Mesenchymal stem cell (in vitro differentiated cells and primary cell): ENCODE measurements around the gene EIF3J.

ENCODE experiments used
- DNase-seq: peaks from one replicate; pipeline ENCODE4 v3.0.0-alpha.2; 2013
- H2AFZ ChIP-seq: one replicate; pipeline ENCODE4 v1.6.1; 2013; ENCODE audit warnings: low read depth, mild to moderate bottlenecking, control low read depth, inconsistent platforms, low read length, moderate library complexity
- H2AK5ac ChIP-seq: 2 replicates; pipeline ENCODE4 v1.6.1; 2013; ENCODE audit warnings: low read length, moderate library complexity, mild to moderate bottlenecking, inconsistent platforms; ENCODE audit not compliant: severe bottlenecking
- H2BK120ac ChIP-seq: one replicate; pipeline ENCODE4 v1.6.1; 2013; ENCODE audit warnings: low read depth, mild to moderate bottlenecking, inconsistent platforms, low read length, moderate library complexity
- H2BK12ac ChIP-seq, 2 experiments: one replicate each; pipeline ENCODE4 v1.6.1; 2013; ENCODE audit warnings: inconsistent platforms in 2 of 2, low read length in 2 of 2, mild to moderate bottlenecking in 2 of 2, moderate library complexity in 2 of 2, control low read depth in 1 of 2
- H2BK15ac ChIP-seq: one replicate; pipeline ENCODE4 v1.6.1; 2013; ENCODE audit warnings: mild to moderate bottlenecking, low read depth, inconsistent platforms; ENCODE audit not compliant: poor library complexity, severe bottlenecking
- H2BK5ac ChIP-seq: 2 replicates; pipeline ENCODE4 v1.6.1; 2013; ENCODE audit warnings: low read depth, mild to moderate bottlenecking, low read length, control low read depth, inconsistent platforms; ENCODE audit not compliant: poor library complexity, severe bottlenecking
- H3K14ac ChIP-seq, 2 experiments: one replicate each; pipeline ENCODE4 v1.6.1; 2013; ENCODE audit warnings: inconsistent platforms in 2 of 2, low read length in 2 of 2, control low read depth in 1 of 2, mild to moderate bottlenecking in 1 of 2, moderate library complexity in 1 of 2
- H3K18ac ChIP-seq, 2 experiments: one replicate each; pipeline ENCODE4 v1.6.1; 2013; ENCODE audit warnings: inconsistent platforms in 2 of 2, low read length in 2 of 2, control low read depth in 1 of 2, low read depth in 1 of 2, mild to moderate bottlenecking in 1 of 2
- H3K23ac ChIP-seq, 2 experiments: one replicate each; pipeline ENCODE4 v1.6.1; 2013; ENCODE audit warnings: inconsistent platforms in 2 of 2, low read length in 2 of 2, mild to moderate bottlenecking in 2 of 2, moderate library complexity in 2 of 2, control low read depth in 1 of 2
- H3K27ac ChIP-seq: 2 replicates; pipeline ENCODE4 v1.5.1; 2013; ENCODE audit warnings: mild to moderate bottlenecking, moderate library complexity, low read length, control low read depth, inconsistent platforms; ENCODE audit not compliant: poor library complexity, severe bottlenecking
- H3K27me3 ChIP-seq, 2 experiments: 2 replicates each; pipeline versions ENCODE4 v1.6.1 to v1.7.0; 2013; ENCODE audit warnings: low read length in 2 of 2, mild to moderate bottlenecking in 2 of 2, moderate library complexity in 2 of 2, control low read depth in 1 of 2, inconsistent platforms in 1 of 2; ENCODE audit not compliant: control insufficient read depth in 1 of 2, insufficient read depth in 1 of 2
- H3K36me3 ChIP-seq, 2 experiments: 2 replicates each; pipeline versions ENCODE4 v1.6.1 to v1.7.0; 2013; ENCODE audit warnings: low read length in 2 of 2, control low read depth in 1 of 2, inconsistent platforms in 1 of 2, low read depth in 1 of 2, mild to moderate bottlenecking in 1 of 2; ENCODE audit not compliant: insufficient read depth in 2 of 2, control insufficient read depth in 1 of 2
- H3K4ac ChIP-seq, 2 experiments: one replicate each; pipeline ENCODE4 v1.6.1; 2013; ENCODE audit warnings: inconsistent platforms in 2 of 2, low read length in 2 of 2, mild to moderate bottlenecking in 2 of 2, moderate library complexity in 2 of 2, control low read depth in 1 of 2, low read depth in 1 of 2
- H3K4me1 ChIP-seq: 2 replicates; pipeline ENCODE4 v1.6.1; 2013; ENCODE audit warnings: low read depth, low read length, control low read depth; ENCODE audit not compliant: control insufficient read depth, insufficient read depth
- H3K4me2 ChIP-seq: 2 replicates; pipeline ENCODE4 v1.6.1; 2013; ENCODE audit warnings: low read length, mild to moderate bottlenecking, inconsistent platforms; ENCODE audit not compliant: poor library complexity, severe bottlenecking
- H3K4me3 ChIP-seq, 2 experiments: 2 replicates each; pipeline versions ENCODE4 v1.5.1 to v1.7.0; 2013; ENCODE audit warnings: low read length in 2 of 2, mild to moderate bottlenecking in 2 of 2, control low read depth in 1 of 2, low read depth in 1 of 2; ENCODE audit not compliant: insufficient read depth in 1 of 2
- H3K79me1 ChIP-seq: replicated peaks from 2 replicates; pipeline ENCODE4 v1.6.1; 2013; ENCODE audit warnings: mild to moderate bottlenecking, control low read depth, low read length, inconsistent platforms; ENCODE audit not compliant: poor library complexity, severe bottlenecking
- H3K9ac ChIP-seq: 2 replicates; pipeline ENCODE4 v1.7.0; 2013; ENCODE audit warnings: mild to moderate bottlenecking, low read length, moderate library complexity
- H3K9me3 ChIP-seq: 2 replicates; pipeline ENCODE4 v1.7.0; 2013; ENCODE audit warnings: mild to moderate bottlenecking, low read length; ENCODE audit not compliant: control insufficient read depth
- H4K8ac ChIP-seq: one replicate; pipeline ENCODE4 v1.6.1; 2013; ENCODE audit warnings: inconsistent platforms, mild to moderate bottlenecking, low read length, moderate library complexity
- H4K91ac ChIP-seq: one replicate; pipeline ENCODE4 v1.6.1; 2013; ENCODE audit warnings: mild to moderate bottlenecking, low read length, inconsistent platforms
- WGBS: methylation state at CpG from one replicate; pipeline ENCODE4 v1.1.7; 2013; ENCODE audit warnings: mixed read lengths; 5-methylcytosine and 5-hydroxymethylcytosine counted together

The EIF3J gene

DNA sequence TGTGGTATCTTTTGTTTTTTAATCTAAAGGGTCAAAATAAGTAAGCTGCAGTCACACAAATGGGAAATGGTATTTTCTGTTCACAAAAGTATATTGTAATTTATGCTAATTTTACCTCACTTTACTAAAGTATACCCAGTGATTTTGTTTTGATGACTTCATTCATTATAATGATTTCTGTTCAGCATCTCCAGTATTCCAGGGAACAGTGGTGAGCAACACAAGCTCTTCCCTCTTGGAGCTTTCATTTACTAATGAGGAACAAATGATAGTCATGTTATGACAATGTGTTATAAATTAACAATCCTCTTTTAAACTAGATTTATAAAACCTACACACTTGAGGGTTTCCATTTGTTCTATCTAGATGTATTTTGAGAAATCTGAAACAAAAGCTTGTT is 20.5 kb upstream of the EIF3J start:
- no peak for DNase-seq
- no peak overlapping the region for H4K8ac ChIP-seq
- no peaks in the 10 kb centered on the region for H3K4me1 ChIP-seq
- H3K14ac ChIP-seq: no peak overlapping the region
- no peaks in the 10 kb centered on the region for H3K9me3 ChIP-seq
- no peak overlapping the region for H2BK5ac ChIP-seq
- H3K4me2 ChIP-seq: no peak overlapping the region
- H2BK120ac ChIP-seq: no peak overlapping the region
- no peak overlapping the region for H3K9ac ChIP-seq
- H2BK12ac ChIP-seq: no peak overlapping the region
- H3K4me3 ChIP-seq: no peak overlapping the region
- no peak overlapping the region for H3K27ac ChIP-seq
- H3K36me3 ChIP-seq: peaks cover 10 to 58% of the 10 kb centered on the region in 2 experiments
- peaks cover 11% of the 10 kb centered on the region for H3K79me1 ChIP-seq
- H3K4ac ChIP-seq: no peak overlapping the region
- H3K18ac ChIP-seq: no peak overlapping the region
- H3K23ac ChIP-seq: no peak overlapping the region
- H2BK15ac ChIP-seq: no peak overlapping the region
- H4K91ac ChIP-seq: no peak overlapping the region
- H2AK5ac ChIP-seq: no peak overlapping the region
- no peaks in the 10 kb centered on the region for H3K27me3 ChIP-seq
- H2AFZ ChIP-seq: no peak overlapping the region

DNA sequence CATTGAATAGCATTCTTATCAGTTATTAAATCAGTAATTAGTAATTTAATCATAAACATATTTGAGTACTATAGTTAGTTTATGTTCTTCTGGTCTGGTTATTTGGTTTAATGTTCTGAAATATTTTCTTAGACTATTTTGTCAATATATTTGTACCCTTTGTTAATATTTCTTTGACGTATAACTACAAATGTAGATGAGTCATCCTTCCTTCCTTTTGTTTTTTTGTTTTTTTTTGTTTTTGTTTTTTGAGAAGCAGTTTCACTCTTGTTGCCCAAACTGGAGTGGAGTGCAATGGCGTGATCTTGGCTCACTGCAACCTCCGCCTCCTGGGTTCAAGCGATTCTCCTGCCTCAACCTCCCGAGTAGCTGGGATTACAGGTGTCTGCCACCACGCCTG is 17.4 kb upstream of the EIF3J start:
- Histone ChIP-seq H3K4me3 (no peak overlapping the region), H3K27ac (no peak overlapping the region), H3K79me1 (peaks cover 10% of the 10 kb centered on the region), H2AK5ac (no peak overlapping the region), H3K36me3 (peaks cover 19 to 70% of the 10 kb centered on the region in 2 experiments), H2BK15ac (no peak overlapping the region), H3K4me2 (no peak overlapping the region), H2BK5ac (no peak overlapping the region), H3K9me3 (no peaks in the 10 kb centered on the region), H2AFZ (no peak overlapping the region), H3K18ac (no peak overlapping the region), H3K27me3 (no peaks in the 10 kb centered on the region), H3K14ac (no peak overlapping the region), H3K4me1 (no peaks in the 10 kb centered on the region), H2BK12ac (no peak overlapping the region), H4K8ac (no peak overlapping the region), H3K23ac (no peak overlapping the region), H3K9ac (no peak overlapping the region), H3K4ac (no peak overlapping the region), H2BK120ac (no peak overlapping the region), H4K91ac (no peak overlapping the region)
- WGBS: 95% methylated on average over 5 of the region's 6 CpGs
- DNase-seq: no peak

DNA sequence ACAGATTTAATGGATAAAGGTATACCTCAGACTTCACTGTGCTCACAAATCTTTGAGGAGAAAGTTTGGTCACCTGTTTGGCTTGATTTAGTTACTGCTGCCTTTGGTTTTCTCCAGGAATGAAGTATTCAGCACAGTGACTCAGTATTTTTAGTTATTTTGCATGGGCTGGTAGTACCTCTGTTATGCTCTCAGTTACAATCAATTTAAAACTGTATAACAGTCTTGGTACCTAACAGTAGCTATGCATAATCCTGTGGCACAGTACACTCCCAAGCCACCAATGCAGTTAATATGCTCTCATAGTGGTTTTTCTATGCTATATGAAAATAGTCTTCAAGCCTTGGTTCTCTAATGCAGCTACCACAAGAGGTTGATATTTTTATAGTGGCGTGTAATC is 11.9 kb upstream of the EIF3J start:
- Histone ChIP-seq H3K18ac (no peak overlapping the region), H3K4me2 (no peak overlapping the region), H4K91ac (no peak overlapping the region), H3K79me1 (peaks cover 10% of the 10 kb centered on the region), H3K4me1 (no peaks in the 10 kb centered on the region), H2BK12ac (no peak overlapping the region), H3K4ac (no peak overlapping the region), H3K9me3 (no peaks in the 10 kb centered on the region), H3K23ac (no peak overlapping the region), H3K36me3 (peaks cover 13 to 77% of the 10 kb centered on the region in 2 experiments), H3K14ac (no peak overlapping the region), H3K9ac (no peak overlapping the region), H2AK5ac (no peak overlapping the region), H2AFZ (no peak overlapping the region), H4K8ac (no peak overlapping the region), H2BK15ac (no peak overlapping the region), H2BK5ac (no peak overlapping the region), H3K27me3 (no peaks in the 10 kb centered on the region), H3K4me3 (no peak overlapping the region), H3K27ac (no peak overlapping the region), H2BK120ac (no peak overlapping the region)
- DNase-seq: no peak
- WGBS: 84% methylated on average over 1 of the region's 1 CpG

DNA sequence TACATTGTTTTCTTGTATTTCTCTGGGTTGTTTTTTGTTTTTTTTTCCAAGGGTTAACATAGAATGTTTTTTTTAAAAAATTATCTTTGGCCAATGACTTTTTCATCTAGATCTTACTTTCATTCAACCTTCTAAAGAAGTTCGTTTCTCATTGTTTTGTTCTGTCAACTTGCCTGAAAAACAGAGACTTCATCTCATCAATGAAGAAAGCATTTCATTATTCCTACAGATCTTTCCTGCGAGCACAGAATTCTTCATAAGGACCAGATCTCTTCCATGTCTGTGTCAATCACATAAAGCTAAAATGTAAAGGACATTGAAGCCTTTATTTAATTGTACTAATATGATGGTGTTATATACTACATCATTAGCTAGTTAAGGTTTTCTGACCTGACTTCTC is 9.7 kb upstream of the EIF3J start:
- H3K4me1 ChIP-seq: no peaks in the 10 kb centered on the region
- no peak for DNase-seq
- no peak overlapping the region for H2BK15ac ChIP-seq
- H2BK5ac ChIP-seq: no peak overlapping the region
- no peaks in the 10 kb centered on the region for H3K27me3 ChIP-seq
- H3K27ac ChIP-seq: no peak overlapping the region
- H3K4me2 ChIP-seq: no peak overlapping the region
- H3K36me3 ChIP-seq: peaks cover 8 to 66% of the 10 kb centered on the region in 2 experiments
- H4K8ac ChIP-seq: no peak overlapping the region
- no peak overlapping the region for H3K18ac ChIP-seq
- H3K79me1 ChIP-seq: peaks cover 7% of the 10 kb centered on the region
- H3K14ac ChIP-seq: no peak overlapping the region
- 95% methylated on average over 1 of the region's 2 CpGs for WGBS
- no peak overlapping the region for H2AFZ ChIP-seq
- H3K4me3 ChIP-seq: no peak overlapping the region
- H3K9me3 ChIP-seq: no peaks in the 10 kb centered on the region
- no peak overlapping the region for H2AK5ac ChIP-seq
- no peak overlapping the region for H2BK12ac ChIP-seq
- no peak overlapping the region for H2BK120ac ChIP-seq
- H3K23ac ChIP-seq: no peak overlapping the region
- H3K9ac ChIP-seq: no peak overlapping the region
- no peak overlapping the region for H4K91ac ChIP-seq
- no peak overlapping the region for H3K4ac ChIP-seq
